Amygdala (tissue), 56 donors: Measurements from ENCODE around the gene VAV2.

Experiments
- DNase-seq, 56 donors: peaks; one replicate each; lab custom pipeline; 2025; lab: John Stamatoyannopoulos, UW

Gene VAV2

DNA sequence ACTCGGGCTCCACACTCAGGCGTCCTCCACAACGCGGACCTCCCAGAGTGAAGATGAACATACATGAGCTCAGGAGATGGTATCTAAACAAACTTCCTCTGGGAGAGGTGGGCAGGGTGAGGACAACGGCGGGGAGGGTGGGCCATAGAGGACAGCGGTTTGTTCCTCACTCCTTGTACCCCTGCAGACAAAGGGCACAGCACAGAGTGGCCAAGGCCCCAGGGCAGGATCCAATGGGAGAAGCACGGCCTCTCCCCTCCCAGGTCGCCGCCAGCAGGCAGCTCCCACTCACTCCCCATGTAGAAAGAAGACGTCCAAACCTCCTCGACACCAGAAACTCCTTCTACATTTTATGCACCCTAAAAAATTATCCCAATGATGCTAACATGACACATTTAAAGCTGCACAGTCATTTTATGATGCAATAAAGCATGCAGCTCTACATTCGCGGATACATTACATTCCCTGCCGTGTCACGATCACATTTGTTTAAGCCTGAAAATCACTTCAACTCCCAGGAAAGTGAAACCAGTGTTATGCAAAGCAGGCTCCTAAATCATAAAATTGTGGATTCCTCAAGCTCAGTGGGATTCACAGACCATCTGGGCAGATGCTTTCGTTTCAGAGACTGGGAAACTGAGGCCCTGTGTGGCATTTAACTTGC is 166.4 kb downstream of the VAV2 start:
- DNase-seq: no peak

DNA sequence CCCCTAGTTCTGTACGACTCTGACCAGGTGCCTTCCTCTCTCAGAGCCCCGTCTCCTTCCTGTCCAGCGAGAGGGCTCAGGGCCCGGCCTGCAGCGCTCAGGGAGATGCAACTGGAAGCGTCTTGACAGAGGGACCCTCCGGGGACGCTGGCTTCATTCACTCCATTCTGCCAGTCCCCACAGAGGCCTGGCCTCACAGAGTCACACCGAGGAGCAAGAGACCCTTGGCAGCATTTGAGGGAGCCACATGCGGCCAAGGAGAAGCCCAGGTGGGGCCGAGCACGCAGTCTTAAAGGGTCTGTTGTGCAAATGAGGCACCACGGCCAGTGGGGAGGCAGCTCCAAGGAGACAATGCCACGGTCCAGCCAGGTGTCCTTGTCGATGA is 167.3 kb downstream of the VAV2 start:
- DNase-seq: no peak

DNA sequence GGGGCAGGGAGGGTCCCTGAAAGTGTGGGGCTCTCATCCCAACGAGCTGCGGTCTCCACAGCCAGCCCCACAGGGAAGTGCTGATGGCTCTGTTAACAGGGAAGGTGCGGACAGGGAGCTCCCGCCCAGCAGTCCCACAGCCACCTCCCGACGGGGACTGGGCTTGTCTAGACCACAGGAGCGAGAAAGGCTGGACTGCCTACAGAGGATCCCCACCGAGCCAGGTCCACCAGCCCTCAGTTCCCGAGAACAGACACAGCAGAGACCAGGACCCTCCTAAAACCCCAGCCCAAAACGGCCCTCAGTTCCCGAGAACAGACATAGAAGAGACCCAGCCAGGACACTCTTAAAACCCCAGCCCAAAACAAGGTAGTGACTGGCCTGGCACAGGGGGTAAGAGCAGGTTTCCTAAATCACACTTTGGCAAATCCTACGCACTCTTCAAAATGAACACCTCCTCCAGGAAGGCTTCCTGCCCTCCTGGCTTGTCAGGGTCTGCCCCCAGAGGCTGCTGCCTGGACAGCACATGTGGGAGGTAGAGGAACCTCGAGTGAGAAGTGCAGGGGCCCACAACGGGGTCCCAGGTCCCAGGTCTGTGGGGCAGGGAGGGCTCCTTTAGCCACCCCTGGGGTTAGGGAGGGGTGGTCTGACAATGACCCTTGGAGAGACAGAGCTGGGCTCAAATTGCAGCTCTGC is 167.9 kb downstream of the VAV2 start:
- DNase-seq: no peak

DNA sequence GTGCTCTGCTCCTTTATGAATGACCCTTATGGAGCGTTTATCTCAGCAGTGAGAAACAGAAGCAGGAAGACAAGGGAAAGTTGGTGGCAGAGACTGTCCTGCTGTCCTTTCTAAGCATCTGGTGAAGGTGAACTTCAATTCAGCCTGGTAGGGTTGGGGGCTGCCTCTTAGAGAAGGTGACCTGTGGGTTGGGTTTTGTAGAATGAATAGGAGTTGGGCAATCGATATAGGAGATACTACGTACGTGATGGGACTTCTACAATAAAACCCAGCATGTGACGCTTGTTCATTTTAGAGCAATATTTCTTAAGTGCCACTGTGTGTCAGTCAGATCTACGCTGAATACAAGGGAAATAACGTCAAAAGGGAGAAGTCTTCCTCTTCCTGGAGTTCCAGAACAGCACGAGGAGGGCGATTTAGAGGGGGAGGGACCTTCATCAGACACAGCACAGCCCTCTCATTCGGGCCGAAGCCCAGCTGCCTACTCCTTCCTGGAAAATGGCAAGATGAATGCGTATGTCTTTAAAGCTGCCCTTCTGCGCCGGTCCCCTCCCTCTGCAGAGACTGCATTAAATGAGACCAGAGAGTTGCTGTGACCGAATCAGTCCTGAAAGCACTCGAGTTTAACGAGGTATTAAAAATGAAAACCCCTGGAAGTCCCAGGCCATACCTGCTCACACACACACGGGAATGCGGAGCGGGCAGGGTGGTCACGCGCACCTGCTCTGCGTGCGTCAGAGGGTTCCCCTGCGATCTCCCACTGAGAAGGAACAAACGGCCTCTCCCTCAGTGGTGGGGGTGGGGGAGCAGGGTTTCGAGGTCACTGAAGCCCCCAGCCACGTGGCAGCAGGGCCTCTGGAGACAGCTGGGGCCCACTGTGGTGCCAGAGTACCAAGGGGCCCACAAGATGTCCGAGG is 168.7 kb downstream of the VAV2 start:
- DNase-seq: no peak

DNA sequence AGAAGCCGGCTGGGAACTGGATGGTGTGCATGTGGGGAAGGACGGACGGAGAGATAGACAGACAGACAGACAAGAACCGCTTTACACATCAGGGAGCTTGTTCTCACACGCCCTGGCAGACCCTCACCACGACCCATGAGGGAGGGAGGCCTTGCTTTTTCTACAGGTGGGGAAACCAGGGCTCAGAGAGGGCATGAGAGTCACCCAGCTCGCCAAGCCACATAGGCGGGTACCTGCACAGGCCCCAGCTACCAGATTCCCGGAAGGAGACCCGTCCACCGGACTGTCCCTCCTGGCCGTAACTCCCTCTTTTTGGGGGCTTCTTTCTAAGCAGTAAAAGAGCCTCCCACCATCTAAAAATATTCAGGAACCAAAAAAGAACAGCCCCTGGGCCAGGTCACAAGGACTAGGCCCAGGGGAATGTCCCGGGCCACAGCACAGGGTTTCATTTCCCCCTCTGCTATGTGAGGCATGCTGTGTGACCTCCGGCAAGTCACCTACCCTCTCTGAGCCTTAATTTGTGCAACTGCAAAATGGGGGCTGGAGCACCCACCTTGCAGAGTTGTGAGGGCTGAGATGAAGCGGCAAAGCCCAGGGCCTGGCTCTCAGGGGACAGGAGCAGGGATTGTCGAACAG is 169.6 kb downstream of the VAV2 start:
- no peak for DNase-seq

DNA sequence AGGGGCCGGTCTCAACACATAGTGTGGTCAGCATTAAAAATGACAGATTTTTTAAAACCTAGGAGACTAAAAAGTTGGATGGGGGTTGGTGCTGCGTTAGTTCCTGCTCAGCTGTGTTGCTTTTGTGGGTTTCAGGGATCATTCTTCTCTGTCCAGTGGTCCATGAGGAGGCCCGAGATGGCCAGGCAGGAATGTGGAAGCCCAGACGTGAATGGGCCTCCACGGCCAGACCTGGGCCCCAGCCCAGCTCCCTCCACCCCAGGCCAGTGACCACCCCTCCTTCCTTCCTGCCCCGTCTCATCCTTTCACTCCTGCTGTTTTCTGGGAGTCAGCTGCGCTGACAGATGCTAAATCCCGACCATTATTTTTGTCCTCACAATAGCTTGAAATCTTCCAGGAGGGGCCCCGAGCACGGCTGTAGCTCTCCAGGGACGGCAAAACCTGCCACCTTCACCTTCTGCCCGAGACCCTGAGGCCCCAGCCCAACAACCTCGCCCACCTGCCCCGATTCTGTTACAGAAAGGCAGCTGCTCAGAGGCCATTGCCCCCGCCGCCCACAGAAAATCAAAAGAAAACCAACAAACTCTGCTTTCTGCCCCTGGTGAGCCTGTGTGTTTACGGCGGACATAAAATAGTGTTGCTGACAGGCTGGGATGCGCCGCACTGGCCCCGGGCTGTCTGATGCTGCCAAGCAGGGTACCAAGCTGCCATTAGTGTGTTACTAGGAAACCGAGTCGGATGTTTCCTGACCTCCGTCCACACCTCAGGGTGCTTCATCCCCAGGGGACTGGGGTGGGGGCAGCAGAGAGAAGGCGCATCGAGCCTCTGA is 170.3 kb downstream of the VAV2 start:
- DNase-seq: no peak

DNA sequence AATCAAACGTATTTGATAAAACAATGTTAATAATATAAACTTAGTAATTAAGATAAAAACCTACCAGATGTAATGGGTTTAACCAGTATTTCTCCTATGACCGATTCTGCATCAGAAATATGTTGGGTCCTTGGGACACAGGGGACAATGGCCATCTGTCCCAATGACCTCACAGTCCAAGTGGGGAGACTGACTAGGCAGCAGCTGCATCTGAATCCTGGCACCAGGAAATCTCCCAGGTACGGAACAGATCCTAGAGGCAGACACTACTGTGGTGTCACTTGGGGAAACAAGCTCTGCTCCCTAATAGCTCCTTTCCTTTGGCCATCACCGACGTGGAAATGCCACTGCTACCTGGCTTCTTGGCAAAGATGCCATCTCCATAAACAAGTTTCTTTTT is 172.2 kb downstream of the VAV2 start:
- no peak for DNase-seq

DNA sequence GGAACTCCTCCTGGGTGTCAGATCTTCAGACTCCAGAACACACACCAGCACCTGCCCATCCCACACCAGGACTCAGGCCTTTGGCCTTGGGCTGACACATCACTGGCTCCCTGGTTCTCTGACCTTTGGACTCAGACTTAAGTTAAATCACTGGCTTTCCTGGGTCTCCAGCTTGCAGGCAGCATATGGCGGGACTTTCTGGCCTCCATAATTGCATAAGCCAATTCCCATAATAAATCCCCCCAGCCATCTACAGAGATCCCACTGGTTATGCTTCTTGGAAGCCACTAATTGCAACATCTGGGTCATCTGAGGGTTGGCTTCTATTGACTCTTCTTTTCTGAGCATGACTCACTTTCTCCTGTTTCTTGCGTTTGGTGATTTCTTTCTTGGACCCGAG is 173.7 kb downstream of the VAV2 start:
- DNase-seq: no peak

DNA sequence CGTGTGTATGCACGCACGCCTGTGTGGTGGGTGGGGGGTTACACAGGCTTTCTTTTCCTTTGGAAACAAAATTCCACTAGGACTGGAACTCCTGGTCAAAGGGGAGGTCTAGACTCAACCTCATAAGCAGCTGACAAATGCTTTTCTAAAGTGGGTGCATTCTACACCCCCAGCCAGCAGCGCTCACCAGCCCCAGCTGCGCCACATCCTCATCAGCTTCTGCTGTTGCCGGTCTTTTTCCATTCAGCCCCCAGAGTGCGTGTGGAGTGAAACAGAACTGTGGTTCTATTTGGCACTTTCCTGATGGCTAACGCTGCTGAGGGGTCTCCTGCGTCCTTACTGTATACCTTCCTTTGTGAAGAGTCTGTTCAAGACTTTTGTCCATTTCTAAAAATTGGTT is 176.3 kb downstream of the VAV2 start:
- DNase-seq: no peak

DNA sequence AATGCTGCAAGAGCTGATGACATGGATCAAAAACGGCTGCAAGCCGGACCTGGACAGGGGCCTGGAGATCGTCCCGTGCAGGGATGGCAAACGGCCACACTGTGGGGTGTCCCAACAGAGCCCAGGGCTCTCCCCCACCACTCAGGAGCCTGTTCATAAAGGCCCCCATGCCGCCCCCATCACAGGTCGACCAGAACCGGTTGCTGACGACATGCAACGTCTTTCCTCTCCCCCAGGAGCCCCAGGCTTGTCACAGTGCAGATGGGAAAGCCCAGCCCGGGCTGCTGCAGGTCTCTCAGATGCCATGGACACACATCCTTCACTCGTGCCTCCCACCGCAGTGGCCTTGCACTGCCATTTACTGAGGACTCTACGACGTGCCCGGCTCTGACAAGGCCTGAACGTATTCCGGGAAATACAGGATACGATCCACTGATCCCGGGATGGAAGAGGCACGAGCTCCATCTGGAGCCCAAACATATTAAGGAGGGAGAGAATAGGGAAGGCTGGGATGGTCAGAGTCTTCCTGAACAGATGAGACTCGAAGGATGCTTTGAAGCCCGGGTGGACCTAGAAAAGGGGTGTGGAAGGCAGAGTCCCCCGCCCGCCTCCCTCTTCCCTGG is 177.4 kb downstream of the VAV2 start:
- DNase-seq: no peak

DNA sequence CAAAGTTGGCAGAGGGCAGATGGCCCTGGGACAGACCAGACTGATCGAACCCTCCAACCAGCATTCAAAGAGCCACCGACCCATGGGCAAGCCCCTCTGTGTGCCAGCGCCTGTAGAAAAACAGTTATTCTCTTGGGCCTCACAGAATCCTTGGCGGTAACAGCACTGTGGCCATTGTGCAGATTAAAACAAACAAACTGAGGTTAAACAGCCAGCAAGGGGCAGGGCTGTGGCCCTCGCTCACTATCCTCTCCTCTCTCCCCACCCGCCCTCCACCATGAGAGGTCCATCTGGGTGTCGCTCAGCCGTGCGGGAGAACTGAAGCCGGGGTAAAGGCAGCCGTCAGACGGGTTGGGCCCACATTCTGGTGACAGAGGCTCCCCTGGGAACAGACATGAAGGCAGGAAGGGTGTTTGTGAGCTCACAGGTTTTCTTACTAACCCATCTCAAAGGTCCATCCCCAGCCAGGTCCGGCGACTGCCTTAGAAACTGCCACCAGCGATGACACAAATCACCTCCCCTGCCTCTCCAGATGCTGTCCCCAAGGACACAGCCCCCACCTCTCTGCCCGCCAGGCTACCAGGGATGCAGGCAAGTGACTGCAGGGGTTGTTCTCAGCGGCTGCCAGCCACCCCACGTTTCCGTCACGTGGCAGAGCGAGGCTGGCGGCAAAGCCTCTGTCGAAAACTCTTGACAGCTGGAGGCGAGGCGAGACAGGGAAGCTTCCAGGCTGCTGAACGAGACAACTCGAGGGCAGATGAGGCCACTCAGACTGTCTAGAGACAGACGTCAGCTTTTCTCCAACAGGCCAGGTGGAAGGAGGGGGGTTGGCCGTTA is 178.2 kb downstream of the VAV2 start:
- peak in 1 of 56 donors; percentile 7 for DNase-seq

DNA sequence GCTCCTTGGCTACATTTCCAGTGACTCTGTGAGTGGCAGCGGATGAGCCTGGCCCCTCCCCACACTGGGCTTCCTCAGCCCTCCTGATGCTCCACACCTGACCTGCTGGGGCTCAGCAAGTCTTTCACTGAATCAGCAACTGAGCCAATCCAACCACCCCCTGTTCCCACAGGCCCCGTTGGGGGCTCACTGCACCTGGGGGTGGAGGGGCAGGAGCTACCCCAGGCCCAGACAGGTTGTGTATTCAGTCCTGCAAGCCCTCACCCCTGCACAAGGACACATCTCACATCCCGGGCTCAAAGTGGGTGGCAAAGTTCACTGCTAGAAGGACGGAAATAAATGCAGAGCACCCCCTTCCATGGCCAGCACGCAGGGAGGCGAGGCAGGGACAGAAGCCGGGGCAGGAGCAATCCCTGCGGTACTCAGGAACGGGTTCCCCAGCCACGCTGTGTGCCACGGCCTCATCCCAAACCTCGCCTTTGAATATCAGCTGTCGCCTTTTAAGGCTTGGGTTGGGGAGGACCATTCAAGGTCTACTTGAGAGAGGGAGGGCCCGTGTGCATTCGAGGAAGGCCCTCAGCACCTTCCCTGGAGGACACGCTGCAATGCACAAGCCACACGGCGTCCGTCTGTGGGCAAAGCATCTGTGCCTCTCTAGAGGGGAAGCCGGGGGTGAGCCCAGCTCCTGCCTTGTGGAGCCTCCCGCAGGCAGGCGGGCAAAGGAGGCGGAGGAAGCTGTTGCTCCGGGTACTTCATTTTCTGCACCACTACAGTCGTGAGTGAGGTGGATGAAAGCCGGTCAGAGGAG is 179.0 kb downstream of the VAV2 start:
- DNase-seq: no peak

DNA sequence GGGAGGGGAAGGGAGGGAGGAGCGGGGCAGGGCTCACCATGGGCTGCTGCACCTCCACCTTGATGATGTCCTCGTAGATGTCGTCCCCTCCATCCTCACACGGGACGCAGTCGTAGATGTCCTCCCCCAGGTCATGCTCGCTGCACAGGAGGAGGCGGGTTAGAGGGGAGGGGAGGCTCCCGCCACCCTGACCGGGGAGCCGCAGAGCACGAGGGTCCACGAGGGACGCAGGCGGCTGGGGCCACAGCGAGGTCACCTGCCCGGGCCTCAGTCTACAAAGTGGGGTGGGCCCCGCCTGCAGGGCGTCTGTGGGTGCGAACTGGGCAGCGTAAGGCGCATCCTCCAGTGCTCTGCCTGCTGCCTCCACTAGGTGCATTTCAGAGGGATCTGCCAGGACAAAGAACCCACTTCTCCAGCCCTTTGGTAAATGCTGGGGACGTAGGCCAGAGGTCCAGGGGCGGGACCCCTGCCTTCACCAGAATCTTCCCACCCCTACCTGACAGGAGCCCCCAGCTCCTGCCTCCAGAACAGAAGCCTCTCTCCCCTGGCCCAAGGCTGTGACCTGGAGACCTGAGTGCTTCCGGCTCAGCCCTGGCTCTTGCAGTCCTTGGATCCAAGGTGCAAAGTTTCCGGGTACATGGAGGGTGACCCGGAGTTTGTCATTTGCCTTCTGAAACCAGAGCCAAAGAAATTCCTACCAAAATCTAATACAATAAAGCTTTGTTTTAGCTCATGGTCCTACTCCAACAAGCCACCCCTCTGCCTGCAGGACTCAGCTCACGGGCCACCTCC is 179.9 kb downstream of the VAV2 start:
- no peak for DNase-seq

DNA sequence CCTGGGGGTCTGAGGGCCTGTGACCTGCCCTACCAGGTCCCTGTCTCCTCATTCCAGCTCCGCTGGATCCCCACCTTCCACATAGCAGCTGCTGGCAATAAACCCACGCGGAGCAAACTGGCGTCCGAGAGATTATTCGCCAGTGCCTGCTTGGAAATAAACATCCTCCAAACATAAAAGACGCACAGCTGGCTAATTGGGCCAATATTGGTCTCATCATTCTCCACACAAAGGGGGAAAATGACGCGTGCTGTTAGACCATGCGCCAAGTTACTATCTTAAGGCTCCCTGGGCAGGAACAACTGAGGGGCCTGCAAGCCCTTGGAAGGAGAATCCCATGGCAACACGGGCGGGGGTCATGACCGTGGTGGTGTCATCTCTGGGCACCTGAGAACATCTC is 180.7 kb downstream of the VAV2 start:
- DNase-seq: peak in 6 of 56 donors; percentile 13 to 54 (median 43)

DNA sequence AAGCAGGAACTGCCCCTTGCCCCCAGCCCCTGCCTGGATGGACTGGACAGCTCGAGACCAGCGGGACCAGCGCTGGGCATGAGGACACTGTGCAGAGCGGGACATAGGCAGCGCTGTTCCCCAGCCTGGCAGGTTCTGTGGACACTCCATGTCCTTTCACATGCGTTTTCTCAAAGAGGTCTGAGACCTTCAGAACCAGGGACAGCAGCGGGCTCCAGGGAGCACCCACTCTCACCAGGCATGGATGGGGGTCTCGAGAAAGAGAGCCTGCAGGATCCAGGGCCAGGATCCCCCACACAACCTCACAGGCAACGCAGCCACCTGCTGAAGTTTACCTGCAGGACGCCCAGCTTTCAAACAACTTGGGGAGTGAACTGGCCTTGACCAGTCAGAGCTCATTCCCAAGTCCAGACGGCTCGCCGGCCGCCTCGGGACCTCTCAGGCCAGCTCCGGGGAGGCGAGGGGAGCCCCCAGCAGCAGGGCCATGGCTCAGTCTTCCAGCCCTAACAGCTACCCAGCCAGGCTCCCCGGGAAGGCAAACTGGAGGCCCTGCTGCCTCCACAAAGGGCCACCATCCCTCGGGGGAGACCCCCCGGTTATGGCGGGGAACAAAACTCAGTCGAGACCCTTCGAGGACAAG is 181.4 kb downstream of the VAV2 start:
- DNase-seq: no peak

DNA sequence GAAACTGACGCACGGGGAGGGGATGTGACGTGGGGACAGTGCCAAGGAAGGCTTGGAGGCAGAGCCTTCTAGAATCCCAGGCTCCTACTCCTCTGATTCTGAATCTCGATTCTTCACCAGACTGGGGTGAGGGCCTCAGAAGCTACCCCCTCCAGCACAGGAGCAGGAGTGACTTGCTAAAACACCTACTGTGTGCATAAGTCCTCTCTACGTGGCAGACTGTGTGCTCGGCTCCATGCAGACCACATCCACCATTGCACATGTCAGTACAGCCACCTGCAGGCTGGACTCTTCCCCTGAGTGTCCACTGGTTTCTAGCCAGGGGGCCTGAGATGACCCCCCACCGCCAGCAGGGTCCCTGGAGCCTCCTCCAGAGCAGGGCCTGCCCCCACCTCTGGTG is 182.8 kb downstream of the VAV2 start:
- DNase-seq: no peak

DNA sequence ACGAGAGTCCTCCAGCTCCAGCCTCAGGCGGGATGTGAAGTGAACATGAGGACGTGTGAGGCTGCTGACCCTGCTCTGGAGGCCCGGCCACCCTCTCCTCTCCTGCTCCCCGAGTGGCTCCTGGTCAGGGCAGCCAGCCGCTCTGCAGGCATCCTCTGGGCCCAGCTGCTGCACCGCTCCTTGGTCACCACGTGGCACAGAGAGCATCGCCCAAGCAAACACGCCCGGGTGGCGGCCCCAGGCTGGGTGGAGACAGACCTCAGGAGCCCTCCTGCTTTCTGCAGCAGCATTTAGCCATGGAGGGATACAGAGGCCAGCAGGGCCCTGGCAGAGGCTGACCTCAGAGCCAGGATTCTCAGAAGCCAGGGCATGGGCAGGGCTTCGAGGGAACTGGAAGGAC is 184.3 kb downstream of the VAV2 start:
- DNase-seq: no peak
